H1 (cell line): ENCODE data around the gene SLC27A1. TPM values are rescaled to one million over a fixed set of nuclear protein-coding genes. Genes with fewer than 3 reads are reported as not detected.

Experiments used
- CTCF ChIA-PET: fragments of 300-600 bp; sonication (Branson Sonifier 250); formaldehyde crosslinking; loops from one replicate; lab custom pipeline; 2021; ENCODE audit not compliant: partially characterized antibody; lab: Charles Lee
- POLR2A ChIA-PET: fragments of 300-600 bp; sonication (Branson Sonifier 250); formaldehyde crosslinking; loops from one replicate; lab custom pipeline; 2021; ENCODE audit warnings: inconsistent platforms; ENCODE audit not compliant: partially characterized antibody; lab: Charles Lee
- DNase-seq, 2 experiments: peaks; one replicate each; pipeline versions ENCODE4 v3.0.0 to v3.0.0-alpha.2; 2010 to 2022; ENCODE audit warnings: low spot score in 2 of 2, low read depth in 1 of 2, mixed read lengths in 1 of 2
- FAIRE-seq: peaks from 2 replicates; lab custom pipeline; 2011; peaks lifted over from hg19 to GRCh38; lab: Jason Lieb, UNC
- H2AFZ ChIP-seq: 2 replicates; pipeline ENCODE4 v1.8.1; 2012; ENCODE audit warnings: low read length, inconsistent platforms
- H2AK5ac ChIP-seq: 2 replicates; pipeline ENCODE4 v1.6.1; 2013; ENCODE audit warnings: low read depth, low read length
- H2BK120ac ChIP-seq: replicated peaks from 2 replicates; pipeline ENCODE3; 2013; ENCODE audit warnings: low read depth, low read length, inconsistent platforms
- H2BK12ac ChIP-seq: 2 replicates; pipeline ENCODE4 v1.6.1; 2013; ENCODE audit warnings: low read depth, low read length
- H2BK15ac ChIP-seq: 2 replicates; pipeline ENCODE4 v1.6.1; 2013; ENCODE audit warnings: low read length
- H2BK20ac ChIP-seq: 2 replicates; pipeline ENCODE4 v1.6.1; 2013; ENCODE audit warnings: low read length
- H2BK5ac ChIP-seq: 2 replicates; pipeline ENCODE4 v1.6.1; 2013; ENCODE audit warnings: low read depth, low read length
- H3K14ac ChIP-seq: 2 replicates; pipeline ENCODE4 v1.6.1; 2013; ENCODE audit warnings: inconsistent platforms; ENCODE audit not compliant: insufficient read length
- H3K18ac ChIP-seq: 2 replicates; pipeline ENCODE4 v1.6.1; 2013; ENCODE audit warnings: low read length; ENCODE audit errors: extremely low read depth
- H3K23ac ChIP-seq: 2 replicates; pipeline ENCODE4 v1.6.1; 2013; ENCODE audit warnings: inconsistent platforms; ENCODE audit not compliant: insufficient read length
- H3K23me2 ChIP-seq: 2 replicates; pipeline ENCODE4 v1.6.1; 2013; ENCODE audit warnings: low read depth, low read length
- H3K27ac ChIP-seq: 2 replicates; pipeline ENCODE4 v1.6.1; 2011; ENCODE audit warnings: low read depth, low read length, inconsistent platforms
- H3K27me3 ChIP-seq, 4 experiments: replicated peaks in 1 of 4; 1 replicate in 1 of 4; 2 replicates in 3 of 4; pipeline versions ENCODE4 v1.6.1 to v1.8.1; 2011 to 2013; ENCODE audit warnings: low read length in 3 of 4, mild to moderate bottlenecking in 3 of 4, inconsistent platforms in 2 of 4, mixed read lengths in 2 of 4, moderate library complexity in 1 of 4; ENCODE audit not compliant: control insufficient read depth in 3 of 4, insufficient read depth in 3 of 4; ENCODE audit errors: extremely low read depth in 1 of 4
- H3K36me3 ChIP-seq, 4 experiments: 2 replicates each; pipeline versions ENCODE4 v1.6.1 to v1.8.1; 2011 to 2013; ENCODE audit warnings: mild to moderate bottlenecking in 4 of 4, low read length in 3 of 4, moderate library complexity in 2 of 4, control low read depth in 1 of 4, inconsistent platforms in 1 of 4; ENCODE audit not compliant: insufficient read depth in 4 of 4, control insufficient read depth in 2 of 4
- H3K4ac ChIP-seq: replicated peaks from 2 replicates; pipeline ENCODE3; 2013; ENCODE audit warnings: low read length, low read depth, mixed read lengths, inconsistent platforms; ENCODE audit not compliant: insufficient read length
- H3K4me1 ChIP-seq, 4 experiments: replicated peaks in 1 of 4; 1 replicate in 1 of 4; 2 replicates in 3 of 4; pipeline versions ENCODE4 v1.6.1 to v1.8.1; 2011 to 2013; ENCODE audit warnings: low read length in 3 of 4, inconsistent platforms in 2 of 4, mixed read lengths in 1 of 4; ENCODE audit not compliant: insufficient read depth in 4 of 4, control insufficient read depth in 3 of 4
- H3K4me2 ChIP-seq, 2 experiments: 2 replicates each; pipeline versions ENCODE4 v1.6.1 to v1.8.1; 2011 to 2013; ENCODE audit warnings: low read depth in 2 of 2, low read length in 2 of 2, control low read depth in 1 of 2, inconsistent platforms in 1 of 2, mild to moderate bottlenecking in 1 of 2; ENCODE audit not compliant: insufficient read depth in 1 of 2
- H3K4me3 ChIP-seq, 4 experiments: fragments of 200-600, 300-600 bp in 1 of 4; sonication (generic), shearing (Covaris generic), sonication (Bioruptor Twin) in 1 of 4; 2 replicates each; pipeline versions ENCODE4 v1.5.1 to v1.8.1; 2011 to 2016; ENCODE audit warnings: low read length in 4 of 4, low read depth in 3 of 4, control low read depth in 2 of 4, inconsistent platforms in 2 of 4, mild to moderate bottlenecking in 2 of 4, mixed read lengths in 1 of 4, moderate library complexity in 1 of 4; ENCODE audit not compliant: insufficient read depth in 2 of 4; ENCODE audit errors: extremely low read depth in 1 of 4
- H3K56ac ChIP-seq: replicated peaks from 2 replicates; pipeline ENCODE3; 2013; ENCODE audit warnings: low read depth, mild to moderate bottlenecking, mixed read lengths, low read length, inconsistent platforms; ENCODE audit not compliant: insufficient read length
- H3K79me1 ChIP-seq: 2 replicates; pipeline ENCODE4 v1.6.1; 2013; ENCODE audit warnings: low read depth, low read length, control low read depth
- H3K79me2 ChIP-seq, 2 experiments: 2 replicates each; pipeline versions ENCODE4 v1.6.1 to v1.8.1; 2012 to 2013; ENCODE audit warnings: low read length in 2 of 2, mild to moderate bottlenecking in 2 of 2, inconsistent platforms in 1 of 2; ENCODE audit not compliant: insufficient read depth in 2 of 2, control insufficient read depth in 1 of 2
- H3K9ac ChIP-seq, 4 experiments: replicated peaks in 1 of 4; 1 replicate in 1 of 4; 2 replicates in 3 of 4; pipeline versions ENCODE4 v1.6.1 to v1.8.1; 2011 to 2013; ENCODE audit warnings: low read depth in 3 of 4, low read length in 3 of 4, control low read depth in 2 of 4, mild to moderate bottlenecking in 2 of 4, moderate library complexity in 2 of 4, inconsistent platforms in 1 of 4; ENCODE audit errors: extremely low read depth in 1 of 4
- H3K9me3 ChIP-seq, 2 experiments: 2 replicates each; pipeline versions ENCODE4 v1.6.1 to v1.8.1; 2012 to 2013; ENCODE audit warnings: mild to moderate bottlenecking in 2 of 2, moderate library complexity in 2 of 2, control low read depth in 1 of 2, inconsistent platforms in 1 of 2, low read depth in 1 of 2, low read length in 1 of 2, mixed read lengths in 1 of 2; ENCODE audit not compliant: insufficient read depth in 2 of 2
- H4K20me1 ChIP-seq, 2 experiments: replicated peaks in 1 of 2; 2 replicates each; pipeline versions ENCODE3 to v1.8.1; 2011 to 2013; ENCODE audit warnings: inconsistent platforms in 2 of 2, low read length in 2 of 2, mild to moderate bottlenecking in 1 of 2; ENCODE audit not compliant: insufficient read depth in 2 of 2, control insufficient read depth in 1 of 2
- H4K5ac ChIP-seq: 2 replicates; pipeline ENCODE4 v1.6.1; 2013; ENCODE audit warnings: low read length, low read depth, mixed read lengths, inconsistent platforms; ENCODE audit not compliant: insufficient read length
- H4K8ac ChIP-seq: 2 replicates; pipeline ENCODE4 v1.8.0; 2013; ENCODE audit warnings: mild to moderate bottlenecking, moderate library complexity, low read length, inconsistent platforms; ENCODE audit not compliant: insufficient read depth; ENCODE audit errors: extremely low read depth
- H4K91ac ChIP-seq: replicated peaks from 2 replicates; pipeline ENCODE3; 2013; ENCODE audit warnings: low read length, mixed read lengths, inconsistent platforms; ENCODE audit not compliant: insufficient read length
- CHD1 ChIP-seq: IDR thresholded peaks from 2 replicates; pipeline ENCODE4 v1.6.1; 2012; ENCODE audit warnings: low read depth, low read length, improper control_type of control experiment
- CHD2 ChIP-seq: IDR thresholded peaks from 2 replicates; pipeline ENCODE4 v1.6.1; 2012; ENCODE audit warnings: low read length, improper control_type of control experiment
- TAF7 ChIP-seq: optimal IDR thresholded peaks from 2 replicates; pipeline ENCODE3; 2011; ENCODE audit warnings: low read depth, mild to moderate bottlenecking, inconsistent platforms, low read length, moderate library complexity, borderline replicate concordance
- TBP ChIP-seq: IDR thresholded peaks from 2 replicates; pipeline ENCODE4 v1.6.1; 2011; ENCODE audit warnings: low read depth, low read length, improper control_type of control experiment
- WGBS, 2 experiments: shearing (Covaris generic) in 1 of 2; methylation state at CpG; one replicate each; pipeline versions ENCODE4 v1.1.6 to v1.1.7; 2013 to 2015; ENCODE audit warnings: low lambda C conversion rate in 2 of 2, mixed read lengths in 2 of 2, inconsistent platforms in 1 of 2, low coverage in 1 of 2, missing lambda C conversion rate in 1 of 2; ENCODE audit not compliant: insufficient replicate concordance in 2 of 2, insufficient coverage in 1 of 2, insufficient read length in 1 of 2; ENCODE audit errors: extremely low coverage in 1 of 2, missing lambda C conversion rate in 1 of 2; 5-methylcytosine and 5-hydroxymethylcytosine counted together
- polyA plus RNA-seq, 7 experiments: library from polyadenylated mRNA; depleted of rRNA in 3 of 7; stranded (reverse) in 5 of 7; unstranded in 2 of 7; fragments of >200 nt in 5 of 7; fragments of 200-250 nt in 2 of 7; gene quantifications; 1 replicate in 5 of 7; 2 replicates in 1 of 7; 4 replicates in 1 of 7; pipeline versions ENCODE4 v1.2.1 to v1.2.3, GENCODE V29; 2011 to 2013; ENCODE audit warnings: missing spikeins in 2 of 7, mixed read lengths in 2 of 7
- total RNA-seq: library from RNA; stranded (reverse); fragmentation: NEBNext Ultra II Directional; extraction: Animal tissue kit (Norgen Biotek cat#: 25700); gene quantifications from 2 replicates; pipeline ENCODE4 v1.2.1, GENCODE V29; 2021

SLC27A1 gene
- total and polyA plus RNA-seq, 2 of the 8 experiments (the other 6 are each of a cell fraction or from before 2014, with no cell fraction given) = 7.5 to 9.1 TPM

DNA sequence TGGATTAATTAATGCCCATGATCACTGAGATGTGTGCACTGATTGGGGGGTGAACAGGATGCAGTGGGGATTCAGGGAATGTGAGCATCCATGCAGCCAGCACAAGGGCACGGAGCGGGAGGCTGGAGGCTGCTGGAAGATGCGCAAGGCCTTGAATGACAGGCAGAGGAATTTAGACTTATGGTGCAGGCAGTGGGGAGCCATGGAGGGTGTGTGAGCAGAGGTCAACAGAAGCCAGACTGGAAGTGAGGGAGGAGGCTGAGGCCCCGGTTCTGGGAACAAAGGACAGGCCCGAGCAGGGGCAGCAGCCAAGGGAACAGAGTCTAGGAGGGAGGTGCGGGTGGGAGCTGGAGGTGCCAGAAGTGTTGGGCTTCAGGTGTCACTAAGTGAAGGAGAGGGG, 77.8 kb downstream of the SLC27A1 start:
- Histone ChIP-seq H3K23ac (no peak overlapping the region), H2AK5ac (no peak overlapping the region), H2BK5ac (no peak overlapping the region)
- DNase-seq = no peak
- TF ChIP-seq TAF7 (no peak), CHD2 (no peak), TBP (no peak), CHD1 (no peak)
- TF ChIP-seq, all 59 proteins: peak for 0
- Histone ChIP-seq H3K36me3 (no peaks in the 10 kb centered on the region), H3K4me1 (no peaks in the 10 kb centered on the region), H3K27me3 (no peaks in the 10 kb centered on the region), H2BK20ac (no peak overlapping the region), H3K9ac (no peak overlapping the region), H2BK120ac (no peak overlapping the region), H3K56ac (no peak overlapping the region), H2BK12ac (no peak overlapping the region), H4K20me1 (peaks cover 0 to 2% of the 10 kb centered on the region in 2 experiments), H3K9me3 (no peaks in the 10 kb centered on the region), H4K8ac (no peak overlapping the region), H2BK15ac (no peak overlapping the region; the same call in 1 of the 2 replicates), H3K79me1 (no peaks in the 10 kb centered on the region), H4K5ac (no peak overlapping the region), H2AFZ (no peak overlapping the region), H3K4ac (peak overlapping the region; percentile 59), H4K91ac (no peak overlapping the region), H3K4me3 (no peak overlapping the region), H3K79me2 (no peaks in the 10 kb centered on the region), H3K27ac (no peak overlapping the region), H3K18ac (no peak overlapping the region), H3K23me2 (no peaks in the 10 kb centered on the region), H3K14ac (no peak overlapping the region), H3K4me2 (no peak overlapping the region)
- FAIRE-seq = no peak
- 88% methylated on average over 6 of the region's 6 CpGs; no CpG with 5 or more reads in 1 of the 2 experiments for WGBS, 2 experiments
- POLR2A ChIA-PET = interaction anchor here (0.6 kb wide), 1 partner anchor 7 kb away, joined by 8 read pairs; no protein-coding TSS in a partner anchor
- CTCF ChIA-PET = interaction anchor here (1.1 to 3.2 kb wide), 4 partner anchors 9 to 218 kb away, joined by 3 to 12 read pairs (median 4); partner anchors contain the start of gene UNC13A
